CD4-positive, alpha-beta T cell treated with Interleukin-2 at 100 ng/mL for 4 hours (primary cell): ENCODE measurements around the gene ICAM5.
"Not testable (repeated sequence)": the region's sequence is repeated elsewhere in the genome, so short reads cannot be mapped to it uniquely, and the experiment has no call there.

Experiments
- DNase-seq: peaks from one replicate; pipeline ENCODE4 v3.0.0-alpha.2; 2020; ENCODE audit warnings: low spot score

The ICAM5 gene, protein sequence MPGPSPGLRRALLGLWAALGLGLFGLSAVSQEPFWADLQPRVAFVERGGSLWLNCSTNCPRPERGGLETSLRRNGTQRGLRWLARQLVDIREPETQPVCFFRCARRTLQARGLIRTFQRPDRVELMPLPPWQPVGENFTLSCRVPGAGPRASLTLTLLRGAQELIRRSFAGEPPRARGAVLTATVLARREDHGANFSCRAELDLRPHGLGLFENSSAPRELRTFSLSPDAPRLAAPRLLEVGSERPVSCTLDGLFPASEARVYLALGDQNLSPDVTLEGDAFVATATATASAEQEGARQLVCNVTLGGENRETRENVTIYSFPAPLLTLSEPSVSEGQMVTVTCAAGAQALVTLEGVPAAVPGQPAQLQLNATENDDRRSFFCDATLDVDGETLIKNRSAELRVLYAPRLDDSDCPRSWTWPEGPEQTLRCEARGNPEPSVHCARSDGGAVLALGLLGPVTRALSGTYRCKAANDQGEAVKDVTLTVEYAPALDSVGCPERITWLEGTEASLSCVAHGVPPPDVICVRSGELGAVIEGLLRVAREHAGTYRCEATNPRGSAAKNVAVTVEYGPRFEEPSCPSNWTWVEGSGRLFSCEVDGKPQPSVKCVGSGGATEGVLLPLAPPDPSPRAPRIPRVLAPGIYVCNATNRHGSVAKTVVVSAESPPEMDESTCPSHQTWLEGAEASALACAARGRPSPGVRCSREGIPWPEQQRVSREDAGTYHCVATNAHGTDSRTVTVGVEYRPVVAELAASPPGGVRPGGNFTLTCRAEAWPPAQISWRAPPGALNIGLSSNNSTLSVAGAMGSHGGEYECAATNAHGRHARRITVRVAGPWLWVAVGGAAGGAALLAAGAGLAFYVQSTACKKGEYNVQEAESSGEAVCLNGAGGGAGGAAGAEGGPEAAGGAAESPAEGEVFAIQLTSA

DNA sequence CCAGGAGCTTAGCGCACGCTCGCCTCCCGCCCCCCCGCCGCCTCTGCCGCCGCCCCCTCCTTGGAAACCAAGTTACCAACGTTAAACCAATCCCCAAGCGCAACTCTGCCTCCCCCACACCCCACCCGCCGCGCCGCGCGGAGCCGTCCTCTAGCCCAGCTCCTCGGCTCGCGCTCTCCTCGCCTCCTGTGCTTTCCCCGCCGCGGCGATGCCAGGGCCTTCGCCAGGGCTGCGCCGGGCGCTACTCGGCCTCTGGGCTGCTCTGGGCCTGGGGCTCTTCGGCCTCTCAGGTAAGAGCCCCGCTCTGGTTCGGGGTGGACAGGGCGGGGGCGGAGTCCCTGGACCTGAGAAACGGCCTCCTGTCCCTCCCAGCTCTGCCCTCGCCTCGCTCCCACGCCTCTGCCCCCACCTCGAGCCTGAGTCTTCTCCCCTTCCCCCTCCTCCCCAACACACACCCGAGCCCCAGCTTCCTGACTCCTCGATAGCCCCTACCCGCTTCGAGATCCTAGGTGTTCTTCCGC, at the start of gene ICAM5:
ICAM5 (plus strand) TSS at position 117 of the 521 bp plus-strand sequence; CDS start at position 209, 92 bp downstream.
- no peak for DNase-seq

DNA sequence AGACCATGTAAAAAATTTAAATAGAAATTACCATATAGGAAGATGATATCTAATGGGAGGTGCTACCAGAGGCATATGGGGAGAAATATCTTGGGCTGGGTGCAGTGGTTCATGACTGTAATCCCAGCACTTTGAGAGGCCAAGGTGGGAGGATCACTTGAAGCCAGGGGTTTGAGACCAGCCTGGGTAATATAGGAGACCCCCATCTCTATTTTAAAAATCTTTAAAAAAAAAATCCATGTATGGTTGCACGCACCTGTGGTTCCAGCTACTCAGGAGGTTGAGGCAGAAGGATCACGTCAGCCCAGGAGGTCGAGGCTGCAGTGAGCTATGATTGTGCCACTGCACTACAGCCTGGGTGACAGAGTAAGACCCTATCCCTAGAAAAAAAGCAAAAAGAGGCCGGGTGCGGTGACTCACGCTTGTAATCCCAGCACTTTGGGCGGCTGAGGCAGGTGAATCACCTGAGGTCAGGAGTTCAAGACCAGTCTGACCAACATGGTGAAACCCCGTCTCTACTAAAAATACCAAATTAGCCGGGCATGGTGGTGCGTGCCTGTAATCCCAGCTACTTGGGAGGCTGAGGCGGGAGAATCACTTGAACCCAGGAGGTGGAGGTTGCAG, 47.8 kb upstream of the ICAM5 start:
- not testable (repeated sequence) for DNase-seq

DNA sequence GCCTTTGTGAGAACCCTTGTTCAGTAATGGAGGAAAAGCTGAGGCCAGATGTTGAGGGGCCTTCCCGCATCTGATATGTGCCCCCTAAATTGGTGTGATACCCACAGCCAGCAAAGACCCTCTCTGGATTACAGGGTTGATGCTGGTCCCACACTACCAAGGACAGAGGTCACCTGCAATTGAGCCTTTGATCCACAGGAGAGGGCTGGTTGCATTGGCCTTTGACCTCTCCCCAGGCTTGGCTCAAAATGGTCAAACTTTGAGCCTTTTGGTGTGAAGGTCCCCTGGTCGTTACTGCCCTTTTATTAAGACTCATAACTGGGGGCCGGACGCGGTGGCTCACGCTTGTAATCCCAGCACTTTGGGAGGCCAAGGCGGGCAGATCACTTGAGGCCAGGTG, 46.1 kb upstream of the ICAM5 start:
- DNase-seq = no peak

DNA sequence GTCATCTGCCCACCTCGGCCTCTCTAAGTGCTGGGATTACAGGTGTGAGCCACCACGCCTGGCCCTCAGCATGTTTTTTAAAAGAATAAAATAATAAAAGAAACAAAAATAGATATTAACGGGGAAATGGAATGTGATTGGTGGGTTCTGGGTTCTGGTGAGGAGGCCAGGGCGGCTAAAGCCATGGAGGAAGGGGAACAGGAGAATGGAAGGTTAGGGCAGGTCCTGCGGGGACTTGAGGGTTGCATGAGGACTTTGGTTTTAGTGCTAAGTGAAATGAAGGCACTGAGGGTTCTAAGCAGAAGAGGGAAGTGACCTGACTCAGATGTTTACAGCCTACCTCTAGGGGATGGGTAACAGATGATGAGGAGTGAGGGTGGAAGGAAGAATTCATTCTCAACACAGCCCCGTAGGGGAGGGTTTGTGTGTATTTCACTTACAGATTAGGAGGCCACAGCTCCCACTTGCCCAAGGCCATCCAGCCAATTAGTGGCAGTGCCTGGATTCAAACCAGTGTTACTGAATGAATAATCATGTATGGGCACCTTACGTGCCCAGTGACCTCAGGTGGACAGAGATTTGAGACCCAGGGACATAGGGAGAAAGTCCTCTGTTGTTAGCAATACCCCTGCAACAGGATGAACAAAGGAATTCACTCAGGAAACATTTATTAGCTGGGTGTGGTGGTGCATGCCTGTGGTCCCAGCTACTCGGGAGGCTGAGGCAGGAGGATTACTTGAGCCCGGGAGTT, 44.4 kb upstream of the ICAM5 start:
- no peak for DNase-seq

DNA sequence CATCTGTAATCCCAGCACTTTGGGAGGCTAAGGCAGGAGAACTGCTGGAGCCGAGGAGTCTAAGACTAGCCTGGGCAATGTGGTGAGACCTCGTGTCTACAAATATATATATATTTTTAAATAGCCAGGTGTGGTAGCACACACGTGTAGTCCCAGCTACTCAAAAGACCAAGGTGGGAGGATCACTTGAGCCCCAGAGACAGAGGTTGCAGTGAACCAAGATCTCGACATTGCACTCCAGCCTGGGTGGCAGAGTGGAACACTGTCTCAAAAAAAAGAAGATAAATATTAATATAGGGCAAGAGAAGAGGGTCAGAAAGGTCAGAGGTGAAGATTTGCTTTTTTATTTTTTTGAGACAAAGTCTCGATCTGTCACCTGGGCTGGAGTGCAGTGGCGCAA, 43.2 kb upstream of the ICAM5 start:
- DNase-seq = no peak

DNA sequence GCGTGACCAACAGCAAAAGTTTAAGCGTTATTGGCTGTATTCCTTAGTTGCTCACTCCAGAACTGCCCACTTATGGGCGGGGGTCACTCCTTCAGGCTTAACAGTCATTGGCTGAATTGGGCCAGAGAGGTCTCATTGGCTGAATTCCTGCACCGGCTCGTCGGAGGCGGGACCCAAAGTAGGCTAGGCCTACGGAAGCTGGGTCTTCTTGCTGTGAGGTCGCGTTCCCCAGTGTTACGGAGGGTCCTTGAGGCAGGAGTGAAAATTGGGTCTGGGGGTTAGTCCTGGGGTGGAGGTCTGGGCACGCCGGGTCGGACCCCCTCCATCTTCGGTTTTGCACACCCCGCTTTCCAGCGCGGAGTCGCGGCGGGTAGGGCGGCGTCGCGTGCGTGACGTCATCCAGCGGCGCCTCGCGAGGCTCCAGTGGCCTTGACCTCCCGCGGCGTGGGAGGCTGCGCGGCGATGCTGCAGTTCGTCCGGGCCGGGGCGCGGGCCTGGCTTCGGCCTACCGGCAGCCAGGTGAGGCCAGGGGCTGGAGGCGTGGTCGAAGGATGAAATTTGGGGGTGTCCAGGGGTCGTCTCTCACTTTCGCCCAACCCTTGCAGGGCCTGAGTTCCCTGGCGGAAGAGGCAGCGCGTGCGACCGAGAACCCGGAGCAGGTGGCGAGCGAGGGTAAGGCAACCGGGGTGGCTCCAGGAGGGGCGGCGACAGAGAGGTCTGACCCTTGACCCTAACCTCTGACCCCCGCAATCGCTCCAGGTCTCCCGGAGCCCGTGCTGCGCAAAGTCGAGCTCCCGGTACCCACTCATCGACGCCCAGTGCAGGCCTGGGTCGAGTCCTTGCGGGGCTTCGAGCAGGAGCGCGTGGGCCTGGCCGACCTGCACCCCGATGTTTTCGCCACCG, 37.7 kb upstream of the ICAM5 start, which contains the start of gene MRPL4:
MRPL4 (plus strand) TSS at position 423 of the 903 bp plus-strand sequence; CDS start at position 463, 40 bp downstream.
- DNase-seq = peak; percentile 98

DNA sequence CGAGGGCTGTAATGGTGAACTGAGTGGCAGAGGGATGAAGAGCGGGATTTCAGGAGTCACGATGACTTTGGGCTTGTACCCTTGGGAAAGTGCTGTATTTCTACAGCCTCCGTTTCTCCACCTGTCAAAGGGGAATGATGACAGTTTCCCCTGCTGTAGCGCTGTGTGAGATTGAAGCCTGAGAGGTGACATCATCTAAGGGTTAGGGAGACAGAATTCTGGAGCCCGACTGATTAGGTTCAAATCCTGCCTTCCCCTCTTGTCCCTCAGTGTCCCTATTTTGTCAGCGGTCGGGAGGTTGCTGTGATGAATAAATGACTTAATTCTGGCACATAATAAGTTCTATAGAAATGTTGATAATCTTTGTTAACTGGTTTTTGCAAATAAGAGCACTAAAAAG, 37.0 kb upstream of the ICAM5 start:
- no peak for DNase-seq

DNA sequence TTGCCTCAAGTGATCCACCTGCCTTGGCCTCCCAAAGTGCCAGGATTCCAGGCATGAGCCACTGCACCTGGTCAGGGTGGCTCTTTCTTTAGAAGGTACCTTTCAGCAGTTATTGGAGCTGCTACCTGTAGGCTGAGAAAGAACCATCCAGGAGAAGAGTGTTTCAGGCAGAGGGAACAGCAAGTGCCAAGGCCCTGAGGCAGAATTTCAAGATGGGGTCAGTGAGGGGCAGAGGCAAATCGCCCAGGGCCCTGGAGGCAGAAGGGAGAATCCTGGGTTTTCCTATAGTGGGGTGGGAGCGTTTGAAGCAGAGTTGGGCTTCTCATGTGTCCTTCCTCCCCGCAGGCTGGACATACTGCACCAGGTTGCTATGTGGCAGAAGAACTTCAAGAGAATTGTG, 35.5 kb upstream of the ICAM5 start:
- DNase-seq = no peak

DNA sequence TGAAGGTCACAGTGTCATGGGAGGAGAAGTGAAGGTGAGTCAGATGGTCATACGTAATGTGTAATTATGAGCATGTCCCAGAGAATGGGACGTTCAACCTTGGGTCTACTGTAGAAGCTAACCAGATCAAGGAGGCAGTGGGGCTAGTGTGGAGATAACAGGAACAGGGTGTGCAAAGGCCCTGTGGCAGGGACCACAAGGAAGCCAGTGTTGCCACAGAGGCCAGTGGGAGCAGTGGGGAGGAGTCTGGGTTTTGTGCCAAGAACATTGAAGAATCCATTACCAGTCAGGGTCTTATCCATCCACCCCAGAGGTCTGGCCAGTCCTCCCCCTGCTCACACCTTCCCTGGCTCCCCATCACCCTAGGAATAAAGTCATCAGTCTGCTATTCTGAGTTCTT, 34.4 kb upstream of the ICAM5 start:
- DNase-seq = no peak

DNA sequence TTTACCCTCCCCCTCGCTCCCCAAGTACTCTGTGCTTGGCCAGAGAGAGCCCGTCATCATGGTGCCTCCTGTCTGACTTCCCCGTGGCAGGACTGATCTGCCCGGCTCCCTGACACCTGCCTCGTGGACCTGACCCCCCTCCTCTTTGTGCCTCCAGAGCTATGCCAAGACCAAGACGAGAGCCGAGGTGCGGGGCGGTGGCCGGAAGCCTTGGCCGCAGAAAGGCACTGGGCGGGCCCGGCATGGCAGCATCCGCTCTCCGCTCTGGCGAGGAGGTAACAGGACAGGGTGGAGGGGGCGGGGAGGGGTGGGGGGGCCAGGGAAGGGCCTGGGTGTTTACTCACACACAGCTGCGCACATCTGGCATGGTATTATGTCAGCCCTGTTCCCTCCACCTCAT, 33.2 kb upstream of the ICAM5 start:
- DNase-seq = no peak

DNA sequence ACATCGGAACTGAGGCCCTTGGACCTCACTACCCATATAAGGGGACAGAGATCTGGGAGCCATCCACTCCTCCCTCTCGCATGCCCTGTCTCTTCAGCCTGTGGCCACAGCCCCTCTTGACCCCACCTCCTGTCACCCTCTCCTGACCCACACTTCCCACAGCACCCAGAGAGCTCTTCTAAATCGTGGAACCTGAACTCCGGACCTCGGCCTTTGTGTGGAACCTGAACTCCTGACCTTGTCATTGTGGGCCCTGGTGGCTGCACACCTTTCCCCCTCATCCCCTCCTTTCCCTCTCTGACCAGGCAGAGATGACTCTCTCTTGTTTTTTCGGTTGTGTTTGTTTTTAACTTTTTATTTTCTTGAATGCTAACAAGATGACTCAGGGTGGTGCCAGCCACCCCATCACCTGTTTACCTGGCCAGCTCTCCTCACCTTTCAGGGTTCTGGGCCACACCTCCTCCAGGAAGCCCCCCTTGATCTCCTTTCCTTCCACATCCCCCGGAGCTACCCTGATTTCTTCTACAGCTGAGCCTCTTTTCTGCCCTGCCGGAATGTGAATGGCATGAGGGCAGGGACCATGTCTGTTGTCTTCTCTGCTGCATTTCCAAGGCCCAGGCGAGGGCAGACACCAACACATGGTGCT, 32.7 kb upstream of the ICAM5 start:
- no peak for DNase-seq

DNA sequence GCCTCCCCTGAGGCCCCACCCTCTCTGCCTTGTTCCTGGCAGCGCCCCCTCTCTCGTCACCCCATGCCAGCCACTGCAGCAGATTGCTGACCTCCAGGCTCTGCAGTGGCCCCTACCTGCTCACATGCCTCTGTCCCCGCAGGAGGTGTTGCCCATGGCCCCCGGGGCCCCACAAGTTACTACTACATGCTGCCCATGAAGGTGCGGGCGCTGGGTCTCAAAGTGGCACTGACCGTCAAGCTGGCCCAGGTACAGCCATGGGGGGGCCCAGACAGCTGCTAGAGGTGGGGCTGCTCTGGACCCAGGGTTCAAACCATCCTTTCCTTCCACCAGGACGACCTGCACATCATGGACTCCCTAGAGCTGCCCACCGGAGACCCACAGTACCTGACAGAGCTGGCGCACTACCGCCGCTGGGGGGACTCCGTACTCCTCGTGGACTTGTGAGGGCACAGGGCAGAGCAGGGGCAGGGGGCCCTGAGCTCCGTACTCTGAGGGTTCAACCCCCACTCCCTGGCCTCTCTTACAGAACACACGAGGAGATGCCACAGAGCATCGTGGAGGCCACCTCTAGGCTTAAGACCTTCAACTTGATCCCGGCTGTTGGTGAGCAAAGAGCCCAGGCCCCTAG, 31.6 kb upstream of the ICAM5 start:
- DNase-seq = no peak

DNA sequence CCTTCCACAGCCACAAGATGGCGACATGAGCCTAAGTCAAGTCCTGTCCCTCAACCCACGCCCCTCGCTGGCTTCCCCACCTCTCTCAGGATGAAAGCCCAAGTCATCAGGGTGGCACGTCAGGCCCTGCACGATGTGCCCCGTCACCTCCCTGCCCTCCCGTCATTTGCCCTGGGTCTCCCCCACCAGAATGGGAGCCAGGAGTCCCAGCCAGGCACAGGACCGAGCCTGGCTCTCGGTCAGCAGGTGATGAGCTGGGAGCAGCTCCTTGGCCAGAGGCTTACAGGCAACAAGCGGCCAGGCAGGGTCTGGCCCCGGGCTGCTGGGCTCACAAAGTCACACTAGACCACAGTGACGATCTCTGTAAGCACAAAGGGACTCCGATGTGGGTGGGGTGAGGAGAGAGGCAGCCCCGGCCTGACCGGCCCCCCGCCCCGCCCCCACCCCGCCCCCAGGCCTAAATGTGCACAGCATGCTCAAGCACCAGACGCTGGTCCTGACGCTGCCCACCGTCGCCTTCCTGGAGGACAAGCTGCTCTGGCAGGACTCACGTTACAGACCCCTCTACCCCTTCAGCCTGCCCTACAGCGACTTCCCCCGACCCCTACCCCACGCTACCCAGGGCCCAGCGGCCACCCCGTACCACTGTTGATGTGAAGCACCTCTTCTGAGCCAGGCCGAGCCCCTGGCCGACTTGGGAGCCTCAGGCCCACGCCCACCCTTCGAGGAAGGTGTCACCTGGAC, 30.4 kb upstream of the ICAM5 start:
- DNase-seq = peak; percentile 92

DNA sequence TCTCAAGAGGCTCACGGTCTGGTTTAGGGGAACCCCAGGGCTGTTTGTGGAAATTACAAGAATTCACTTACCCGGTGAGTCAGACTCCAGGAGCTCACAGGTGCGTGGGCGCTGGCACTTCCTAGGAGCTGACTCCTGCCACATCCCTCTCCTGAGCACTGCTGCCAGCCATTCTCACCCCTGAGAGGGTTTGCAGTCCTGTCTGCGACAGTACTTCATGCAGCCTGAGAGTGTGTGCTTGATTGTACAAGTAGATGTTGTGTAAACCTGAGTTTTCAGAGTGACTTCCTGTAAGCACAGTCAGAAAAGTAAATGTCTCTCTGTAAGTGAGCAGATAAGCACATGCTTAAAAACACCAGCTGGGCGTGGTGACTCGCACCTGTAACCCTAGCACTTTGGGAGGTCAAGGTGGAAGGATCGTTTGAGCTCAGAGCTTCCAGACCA, 29.6 kb upstream of the ICAM5 start:
- DNase-seq = peak; percentile 68

DNA sequence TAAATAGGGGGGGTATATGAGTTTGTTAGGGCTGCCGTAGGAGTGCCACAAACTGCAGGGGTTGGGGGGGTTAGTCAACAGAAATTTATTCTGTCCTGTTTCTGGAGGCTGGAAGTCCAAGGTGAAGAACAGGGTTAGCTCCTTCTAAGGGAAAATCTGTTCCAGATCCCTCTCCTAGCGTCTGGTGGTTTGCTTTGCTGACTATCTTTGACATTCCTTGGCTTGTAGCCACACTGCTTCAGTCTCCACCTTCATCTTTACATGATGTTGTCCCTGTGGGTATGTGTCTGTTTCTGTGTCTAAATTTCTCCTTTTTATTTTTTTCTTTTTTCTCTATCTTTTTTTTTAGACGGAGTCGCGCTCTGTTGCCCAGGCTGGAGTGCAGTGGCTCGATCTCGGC, 27.0 kb upstream of the ICAM5 start:
- no peak for DNase-seq

DNA sequence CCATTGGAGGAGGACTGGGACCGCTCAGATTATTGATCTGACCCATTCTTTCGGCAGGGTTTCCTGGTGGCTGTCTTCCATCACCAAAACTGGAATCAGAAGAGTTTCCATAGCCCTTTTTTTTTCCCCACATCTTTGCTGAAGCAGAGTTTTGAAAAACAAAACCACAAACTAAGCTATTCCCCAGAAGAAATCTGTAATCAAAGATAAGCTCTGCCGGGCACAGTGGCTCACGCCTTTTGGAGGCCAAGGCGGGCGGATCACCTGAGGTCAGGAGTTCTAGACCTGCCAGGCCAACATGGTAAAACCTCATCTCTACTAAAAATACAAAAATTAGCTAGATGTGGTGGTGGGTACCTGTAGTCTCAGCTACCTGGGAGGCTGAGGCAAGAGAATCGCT, 23.0 kb upstream of the ICAM5 start:
- no peak for DNase-seq

DNA sequence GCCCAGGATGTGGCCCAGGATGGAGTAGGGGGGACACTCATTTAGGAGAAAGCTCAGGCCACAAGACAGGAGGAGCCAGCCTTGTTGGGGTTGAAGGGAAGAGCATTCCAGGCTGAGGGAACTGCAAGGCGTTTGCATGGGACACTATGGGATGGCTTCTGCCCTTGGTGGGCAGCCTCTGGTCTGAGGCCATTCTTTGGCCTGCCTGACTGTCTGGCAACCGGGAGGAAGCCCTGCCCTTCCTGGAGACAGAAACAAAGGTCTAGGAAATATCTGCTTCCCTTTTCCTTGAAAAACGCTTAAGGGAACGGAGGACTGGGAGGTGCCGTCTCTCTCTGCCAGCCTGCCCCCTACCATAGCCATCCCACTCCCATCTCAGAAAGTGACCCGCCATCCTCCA, 21.7 kb upstream of the ICAM5 start:
- DNase-seq = no peak

DNA sequence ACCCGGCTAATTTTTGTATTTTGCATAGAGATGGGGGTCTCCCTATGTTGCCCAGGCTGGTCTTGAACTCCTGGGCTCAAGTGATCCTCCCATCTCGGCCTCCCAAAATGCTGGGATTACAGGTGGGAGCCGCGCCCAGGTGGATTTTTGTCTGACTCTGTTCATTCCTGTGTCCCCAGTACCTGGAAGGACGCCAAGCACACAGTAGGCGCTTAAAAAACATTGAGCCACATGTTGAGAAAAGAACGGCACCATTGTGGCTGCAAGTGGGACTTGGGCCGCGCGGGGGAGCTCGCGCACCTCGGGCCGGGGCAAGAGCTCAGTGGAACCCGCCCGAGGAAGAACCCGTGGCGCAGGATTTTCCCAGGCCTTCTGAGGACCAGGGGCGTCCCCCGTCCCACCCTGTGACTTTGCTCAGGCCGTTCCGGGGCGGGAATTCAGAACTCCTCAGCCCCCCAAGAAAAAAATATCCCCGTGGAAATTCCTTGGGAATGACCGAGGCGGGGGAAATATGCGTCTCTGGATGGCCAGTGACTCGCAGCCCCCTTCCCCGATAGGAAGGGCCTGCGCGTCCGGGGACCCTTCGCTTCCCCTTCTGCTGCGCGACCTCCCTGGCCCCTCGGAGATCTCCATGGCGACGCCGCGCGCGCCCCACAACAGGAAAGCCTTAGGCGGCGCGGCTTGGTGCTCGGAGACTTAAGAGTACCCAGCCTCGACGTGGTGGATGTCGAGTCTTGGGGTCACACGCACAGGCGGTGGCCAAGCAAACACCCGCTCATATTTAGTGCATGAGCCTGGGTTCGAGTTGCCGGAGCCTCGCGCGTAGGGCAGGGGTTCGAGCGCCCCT, 20.2 kb upstream of the ICAM5 start:
- DNase-seq = peak; percentile 88
